Measurements from ENCODE around the gene TBX1. TPM values are rescaled to one million over a fixed set of nuclear protein-coding genes. Genes with fewer than 3 reads are reported as not detected.

TBX1 gene
- total and polyA plus RNA-seq, 8 donors, result 0.43 to 1.1 (median 0.68) TPM; not detected in 4

DNA sequence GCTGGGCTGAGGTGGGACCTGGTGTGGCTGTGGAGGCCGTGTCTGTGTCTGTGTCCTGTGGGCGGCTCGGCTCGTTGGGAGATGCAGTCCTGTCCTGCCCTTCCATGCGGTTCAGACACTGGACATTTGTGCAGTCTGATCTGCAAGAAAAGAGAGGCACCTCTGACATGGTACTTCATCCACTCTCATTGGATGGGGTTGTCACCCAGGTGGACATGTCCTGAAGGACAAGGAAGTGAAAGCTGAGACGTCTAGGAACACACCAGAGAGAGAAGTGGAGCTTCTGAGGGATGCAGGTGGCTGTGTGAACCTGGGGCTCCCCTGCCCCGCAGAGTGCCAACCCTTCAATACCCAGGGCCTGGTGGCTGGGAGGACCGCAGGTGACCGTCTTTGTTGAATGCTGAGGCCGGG lies 18.4 kb downstream of the TBX1 start:
- WGBS, 5 donors, result 85 to 89% (median 88%) methylated on average over 10 of the region's 10 CpGs
- no peak for DNase-seq
- Histone ChIP-seq H3K4me1 (no peaks in the 10 kb centered on the region), H3K27me3 (peaks cover 0 to 84% (median 3%) of the 10 kb centered on the region in 3 donors), H3K36me3 (no peaks in the 10 kb centered on the region), H3K4me3 (no peak overlapping the region), H3K27ac (no peak overlapping the region), H3K9me3 (peaks cover 0 to 12% (median 4%) of the 10 kb centered on the region in 4 donors)
- intact Hi-C loops (cut with DNase I; ENCODE audit: low total_unique reads), result no loop called here
- TF ChIP-seq POLR2A (IDR thresholded peaks at IDR 0.05), result no peak
- TF ChIP-seq EP300 (IDR thresholded peaks at IDR 0.05), result no peak
- no peak for TF ChIP-seq CTCF (IDR thresholded peaks at IDR 0.05)
- TF ChIP-seq POLR2AphosphoS5 (IDR thresholded peaks at IDR 0.05), result no peak

DNA sequence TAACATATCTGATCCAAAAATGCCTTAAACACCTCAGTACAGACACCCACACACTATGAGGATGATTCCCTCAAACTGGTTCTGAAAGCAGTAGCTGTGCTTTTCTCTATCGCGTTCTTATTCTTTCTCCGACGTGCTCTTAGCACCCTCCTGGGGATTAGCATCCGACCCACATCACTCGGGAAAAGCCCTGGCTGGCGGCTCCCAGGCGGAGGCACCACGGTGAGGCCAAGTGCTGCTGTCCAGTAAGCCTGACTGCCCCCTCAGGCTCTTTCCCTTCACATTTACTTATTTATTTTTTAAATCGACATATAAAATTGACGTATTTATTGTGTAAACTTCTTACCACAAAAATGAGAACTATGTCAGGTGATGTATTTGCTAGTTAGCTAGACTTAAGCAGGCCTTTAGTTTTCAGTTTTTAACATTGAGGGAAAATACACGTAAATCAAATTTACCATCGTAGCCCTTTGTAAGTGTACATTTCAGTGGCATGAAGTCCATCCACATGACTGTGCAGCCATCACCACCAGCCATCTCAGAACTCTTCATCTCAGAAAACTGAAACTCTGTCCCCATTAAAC lies 19.2 kb downstream of the TBX1 start:
- intact Hi-C loops (cut with DNase I; ENCODE audit: low total_unique reads), result no loop called here
- no peaks in the 10 kb centered on the region for H3K4me1 ChIP-seq
- peaks cover 0 to 12% (median 4%) of the 10 kb centered on the region in 4 donors for H3K9me3 ChIP-seq
- H3K27ac ChIP-seq, result no peak overlapping the region
- H3K36me3 ChIP-seq, result no peaks in the 10 kb centered on the region
- no peak for DNase-seq
- no peak for TF ChIP-seq CTCF (IDR thresholded peaks at IDR 0.05)
- TF ChIP-seq EP300 (IDR thresholded peaks at IDR 0.05), result no peak
- TF ChIP-seq POLR2AphosphoS5 (IDR thresholded peaks at IDR 0.05), result no peak
- 51 to 64% (median 59%) methylated on average over 13 of the region's 13 CpGs for WGBS, 5 donors
- H3K27me3 ChIP-seq, result peaks cover 0 to 84% (median 3%) of the 10 kb centered on the region in 3 donors
- H3K4me3 ChIP-seq, result no peak overlapping the region

- Histone ChIP-seq H3K9me3 (peaks cover 0 to 12% (median 4%) of the 10 kb centered on the region in 4 donors), H3K27ac (no peak overlapping the region), H3K4me1 (no peaks in the 10 kb centered on the region), H3K4me3 (no peak overlapping the region), H3K27me3 (peaks cover 0 to 68% (median 3%) of the 10 kb centered on the region in 3 donors), H3K36me3 (peaks cover 0 to 2% (median under 1%) of the 10 kb centered on the region in 4 donors)
- TF ChIP-seq POLR2A (IDR thresholded peaks at IDR 0.05) (no peak), CTCF (IDR thresholded peaks at IDR 0.05) (no peak), EP300 (IDR thresholded peaks at IDR 0.05) (no peak), POLR2AphosphoS5 (IDR thresholded peaks at IDR 0.05) (no peak)
- DNase-seq, result no peak
- 80 to 93% (median 90%) methylated on average over 1 of the region's 1 CpG for WGBS, 5 donors
- intact Hi-C loops (cut with DNase I; ENCODE audit: low total_unique reads), result no loop called here
Measured at GRCh38 chr22:19782533-19782932, 22.0 kb downstream of the TBX1 start.

DNA sequence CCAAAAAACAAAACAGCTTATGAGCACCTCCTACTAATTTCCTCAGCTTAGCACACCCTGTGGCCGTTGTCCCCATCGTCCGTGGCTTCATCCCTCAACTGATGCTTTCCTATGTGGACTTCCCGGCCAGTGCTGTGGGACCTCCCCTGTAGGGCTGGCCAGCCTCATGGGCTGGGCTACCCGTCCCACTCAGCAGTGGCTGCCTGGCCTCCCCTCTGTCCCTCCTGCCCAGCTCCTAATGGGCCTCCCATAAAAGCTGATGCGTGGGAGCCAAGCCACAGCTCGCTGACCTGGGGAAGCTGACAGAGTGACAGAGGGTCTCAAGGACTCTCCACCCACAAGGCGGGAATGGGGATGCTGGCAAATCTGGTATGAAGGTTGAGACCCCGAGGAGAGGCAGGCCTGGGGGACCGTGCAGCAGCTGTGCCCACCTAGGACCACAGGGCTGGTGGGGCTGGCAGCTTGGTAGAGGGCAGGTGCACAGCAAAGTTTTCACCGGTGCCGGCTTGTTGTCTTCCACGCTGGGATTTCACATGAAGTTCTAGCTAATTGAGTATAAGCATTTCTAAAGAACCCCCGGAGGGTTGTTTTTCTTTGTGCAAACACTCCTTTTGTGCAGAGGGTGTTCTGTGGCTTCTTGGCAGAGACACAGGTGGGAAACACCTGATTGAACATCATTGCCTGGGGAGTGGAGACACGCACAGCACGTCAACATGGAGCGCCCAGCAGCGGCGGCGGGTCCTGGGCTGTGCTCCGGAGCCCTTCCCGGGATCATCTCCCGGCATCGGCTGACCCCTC lies 23.2 kb downstream of the TBX1 start:
- intact Hi-C loops (cut with DNase I; ENCODE audit: low total_unique reads), result no loop called here
- Histone ChIP-seq H3K36me3 (peaks cover 0 to 14% (median 10%) of the 10 kb centered on the region in 4 donors), H3K4me1 (no peaks in the 10 kb centered on the region), H3K9me3 (peaks cover 0 to 12% (median 4%) of the 10 kb centered on the region in 4 donors), H3K27ac (no peak overlapping the region), H3K4me3 (no peak overlapping the region), H3K27me3 (peaks cover 0 to 56% (median 3%) of the 10 kb centered on the region in 3 donors)
- DNase-seq, result no peak
- WGBS, 5 donors, result 73 to 86% (median 83%) methylated on average over 21 to 24 of the region's 24 CpGs
- no peak for TF ChIP-seq EP300 (IDR thresholded peaks at IDR 0.05)
- TF ChIP-seq POLR2A (IDR thresholded peaks at IDR 0.05), result no peak
- no peak for TF ChIP-seq POLR2AphosphoS5 (IDR thresholded peaks at IDR 0.05)
- TF ChIP-seq CTCF (IDR thresholded peaks at IDR 0.05), result no peak

All from stomach (tissue), 9 donors.